H9 (cell line): ENCODE data around the gene PLCD3. TPM values are rescaled to one million over a fixed set of nuclear protein-coding genes. Genes with fewer than 3 reads are reported as not detected.

Experiments
- DNase-seq: peaks from one replicate; pipeline ENCODE4 v3.0.0-alpha.2; 2017
- H2AFZ ChIP-seq: one replicate; pipeline ENCODE4 v1.6.1; 2013; ENCODE audit warnings: mild to moderate bottlenecking, low read length, control low read depth, moderate library complexity
- H2AK5ac ChIP-seq: 2 replicates; pipeline ENCODE4 v1.6.1; 2013; ENCODE audit warnings: low read length, control low read depth, mixed read lengths; ENCODE audit not compliant: insufficient read length
- H2BK120ac ChIP-seq: one replicate; pipeline ENCODE4 v1.6.1; 2013; ENCODE audit warnings: low read depth, mild to moderate bottlenecking, low read length, control low read depth, inconsistent platforms; ENCODE audit not compliant: poor library complexity, severe bottlenecking
- H2BK12ac ChIP-seq: 2 replicates; pipeline ENCODE4 v1.6.1; 2013; ENCODE audit warnings: low read length, control low read depth, mixed read lengths, low read depth; ENCODE audit not compliant: insufficient read length
- H2BK15ac ChIP-seq: 2 replicates; pipeline ENCODE4 v1.6.1; 2013; ENCODE audit warnings: low read depth, low read length, control low read depth
- H2BK20ac ChIP-seq: one replicate; pipeline ENCODE4 v1.6.1; 2013; ENCODE audit warnings: low read depth, mild to moderate bottlenecking, low read length, control low read depth, inconsistent platforms; ENCODE audit not compliant: poor library complexity, severe bottlenecking
- H2BK5ac ChIP-seq: 2 replicates; pipeline ENCODE4 v1.6.1; 2013; ENCODE audit warnings: low read length, control low read depth, mixed read lengths; ENCODE audit not compliant: insufficient read length
- H3K14ac ChIP-seq: 2 replicates; pipeline ENCODE4 v1.6.1; 2013; ENCODE audit warnings: low read length, control low read depth; ENCODE audit not compliant: insufficient read depth
- H3K18ac ChIP-seq: 2 replicates; pipeline ENCODE4 v1.6.1; 2013; ENCODE audit warnings: low read depth, mild to moderate bottlenecking, mixed read lengths, low read length, control low read depth; ENCODE audit not compliant: insufficient read length
- H3K23ac ChIP-seq: 2 replicates; pipeline ENCODE4 v1.6.1; 2013; ENCODE audit warnings: low read length, control low read depth, mixed read lengths, low read depth; ENCODE audit not compliant: insufficient read length
- H3K23me2 ChIP-seq: 2 replicates; pipeline ENCODE4 v1.6.1; 2013; ENCODE audit warnings: low read depth, mild to moderate bottlenecking, mixed read lengths, low read length, control low read depth; ENCODE audit not compliant: insufficient read length, poor library complexity, severe bottlenecking
- H3K27ac ChIP-seq: 2 replicates; pipeline ENCODE4 v1.5.1; 2013; ENCODE audit warnings: low read length, control low read depth, mixed read lengths, low read depth; ENCODE audit not compliant: insufficient read length
- H3K27me3 ChIP-seq: 2 replicates; pipeline ENCODE4 v1.6.1; 2013; ENCODE audit warnings: low read length, control low read depth, inconsistent platforms; ENCODE audit not compliant: insufficient read depth
- H3K4ac ChIP-seq: 2 replicates; pipeline ENCODE4 v1.6.1; 2013; ENCODE audit warnings: low read depth, mild to moderate bottlenecking, control low read depth, inconsistent platforms, low read length, moderate library complexity
- H3K4me1 ChIP-seq: 2 replicates; pipeline ENCODE4 v1.6.1; 2013; ENCODE audit warnings: low read length, control low read depth, inconsistent platforms; ENCODE audit not compliant: insufficient read depth
- H3K4me2 ChIP-seq: 2 replicates; pipeline ENCODE4 v1.6.1; 2013; ENCODE audit warnings: low read length, control low read depth, mixed read lengths; ENCODE audit not compliant: insufficient read length, insufficient read depth
- H3K56ac ChIP-seq: 2 replicates; pipeline ENCODE4 v1.6.1; 2013; ENCODE audit warnings: low read depth, mild to moderate bottlenecking, mixed read lengths, low read length, control low read depth; ENCODE audit not compliant: insufficient read length
- H3K79me1 ChIP-seq: 2 replicates; pipeline ENCODE4 v1.6.1; 2013; ENCODE audit warnings: low read depth, mild to moderate bottlenecking, moderate library complexity, low read length, control low read depth, inconsistent platforms; ENCODE audit not compliant: insufficient read depth, poor library complexity, severe bottlenecking
- H3K79me2 ChIP-seq: 2 replicates; pipeline ENCODE4 v1.6.1; 2013; ENCODE audit warnings: low read length, control low read depth, inconsistent platforms; ENCODE audit not compliant: insufficient read depth
- H3K9ac ChIP-seq: 2 replicates; pipeline ENCODE4 v1.6.1; 2013; ENCODE audit warnings: low read length, control low read depth, mixed read lengths; ENCODE audit not compliant: insufficient read length; ENCODE audit errors: extremely low read depth
- H3K9me3 ChIP-seq: one replicate; pipeline ENCODE4 v1.6.1; 2013; ENCODE audit warnings: low read depth, low read length, inconsistent platforms; ENCODE audit not compliant: control insufficient read depth
- H3T11ph ChIP-seq: one replicate; pipeline ENCODE4 v1.6.1; 2013; ENCODE audit warnings: mild to moderate bottlenecking, low read length, control low read depth, inconsistent platforms
- H4K20me1 ChIP-seq: one replicate; pipeline ENCODE4 v1.6.1; 2013; ENCODE audit not compliant: control insufficient read depth, insufficient read length, insufficient read depth
- H4K5ac ChIP-seq: 2 replicates; pipeline ENCODE4 v1.6.1; 2013; ENCODE audit warnings: low read depth, mild to moderate bottlenecking, mixed read lengths, low read length, control low read depth; ENCODE audit not compliant: insufficient read length
- H4K8ac ChIP-seq: replicated peaks from 2 replicates; pipeline ENCODE4 v1.6.1; 2013; ENCODE audit warnings: low read length, control low read depth, mixed read lengths, low read depth; ENCODE audit not compliant: insufficient read length
- H4K91ac ChIP-seq: 2 replicates; pipeline ENCODE4 v1.6.1; 2013; ENCODE audit warnings: low read depth, mild to moderate bottlenecking, moderate library complexity, mixed read lengths, low read length, control low read depth; ENCODE audit not compliant: insufficient read length
- H3K27ac Mint-ChIP-seq, 3 experiments: 2 replicates in 2 of 3; 3 replicates in 1 of 3; pipeline ENCODE4 v1.8.0; 2020 to 2021; ENCODE audit warnings: mixed read lengths in 3 of 3, mild to moderate bottlenecking in 1 of 3, moderate library complexity in 1 of 3
- H3K27me3 Mint-ChIP-seq: 2 replicates; pipeline ENCODE4 v1.8.0; 2021; ENCODE audit warnings: low read depth, mild to moderate bottlenecking, moderate library complexity, mixed read lengths
- H3K36me3 Mint-ChIP-seq, 3 experiments: 2 replicates in 2 of 3; 3 replicates in 1 of 3; pipeline ENCODE4 v1.8.0; 2020 to 2021; ENCODE audit warnings: low read depth in 3 of 3, mixed read lengths in 3 of 3; ENCODE audit not compliant: insufficient read depth in 1 of 3
- H3K4me1 Mint-ChIP-seq, 2 experiments: 2 replicates each; pipeline ENCODE4 v1.8.0; 2020; ENCODE audit warnings: mixed read lengths in 2 of 2
- H3K4me3 Mint-ChIP-seq, 2 experiments: 2 replicates in 1 of 2; 3 replicates in 1 of 2; pipeline ENCODE4 v1.8.0; 2020 to 2021; ENCODE audit warnings: mild to moderate bottlenecking in 2 of 2, mixed read lengths in 2 of 2, moderate library complexity in 1 of 2
- H3K9me3 Mint-ChIP-seq, 2 experiments: 2 replicates in 1 of 2; 3 replicates in 1 of 2; pipeline ENCODE4 v1.8.0; 2020; ENCODE audit warnings: mild to moderate bottlenecking in 2 of 2, mixed read lengths in 2 of 2, moderate library complexity in 1 of 2
- CTCF ChIP-seq: fragments of 200-600 bp; sonication (generic); conservative IDR thresholded peaks from 3 replicates; pipeline ENCODE4 v1.8.0; 2021; ENCODE audit warnings: antibody characterized with exemption, mild to moderate bottlenecking
- WGBS: extraction: QIAGEN DNeasy Blood & Tissue Kit; methylation state at CpG from one replicate; pipeline ENCODE4 v1.1.7; 2013; ENCODE audit warnings: missing lambda C conversion rate, low lambda C conversion rate, mixed read lengths; ENCODE audit not compliant: insufficient read length; ENCODE audit errors: extremely low coverage; 5-methylcytosine and 5-hydroxymethylcytosine counted together
- total RNA-seq: library from RNA; stranded (reverse); gene quantifications from 2 replicates; pipeline ENCODE4 v1.2.1, GENCODE V29; 2021

Gene PLCD3
- total RNA-seq, 1 experiment from 2014 or later = 41.6 TPM

GRCh38 chr17:45146592-45146889, 14.2 kb upstream of the PLCD3 start:
- Histone ChIP-seq H3K18ac (no peak overlapping the region), H3K23me2 (peaks cover 22% of the 10 kb centered on the region), H3K27ac (no peak overlapping the region), H3T11ph (no peak overlapping the region), H2BK120ac (no peak overlapping the region), H3K4me2 (peak overlapping the region; percentile 46), H3K27me3 (no peaks in the 10 kb centered on the region), H3K14ac (no peak overlapping the region), H3K79me2 (no peaks in the 10 kb centered on the region; the same call in 1 of the 2 replicates), H4K20me1 (no peaks in the 10 kb centered on the region), H2AK5ac (no peak overlapping the region), H2BK15ac (no peak overlapping the region), H3K23ac (no peak overlapping the region), H2BK12ac (no peak overlapping the region), H4K8ac (no peak overlapping the region), H3K79me1 (peaks cover 2% of the 10 kb centered on the region), H4K5ac (no peak overlapping the region), H2AFZ (no peak overlapping the region), H3K9ac (peak overlapping the region; percentile 92), H3K4me1 (peaks cover 2% of the 10 kb centered on the region; the same call in 1 of the 2 replicates), H3K56ac (no peak overlapping the region), H2BK5ac (no peak overlapping the region), H4K91ac (no peak overlapping the region), H3K4ac (no peak overlapping the region), H3K9me3 (no peaks in the 10 kb centered on the region), H2BK20ac (no peak overlapping the region)
- peak overlapping the region in 2 of 3 experiments; percentile 99; a peak in 3 of 7 replicates for H3K27ac Mint-ChIP-seq
- H3K27me3 Mint-ChIP-seq = peaks cover 2% of the 10 kb centered on the region
- DNase-seq = no peak
- H3K36me3 Mint-ChIP-seq = peaks cover 0 to 5% (median 3%) of the 10 kb centered on the region in 3 experiments; a peak in 2 of 7 replicates
- peak overlapping the region; percentile 98 to 99 for H3K4me3 Mint-ChIP-seq
- TF ChIP-seq CTCF = no peak
- no peaks in the 10 kb centered on the region; a peak in 1 of 5 replicates for H3K9me3 Mint-ChIP-seq
- peaks cover 39 to 46% of the 10 kb centered on the region in 2 experiments for H3K4me1 Mint-ChIP-seq
- no CpG with 5 or more reads among the region's 4 CpGs for WGBS
